HepG2 (cell line): Measurements from ENCODE around the gene FAM20A. TPM values are rescaled to one million over a fixed set of nuclear protein-coding genes. Genes with fewer than 3 reads are reported as not detected.

Experiments used
- ATF7-NPFF ChIP-seq: sonication (generic); formaldehyde crosslinking; IDR thresholded peaks from 2 replicates; pipeline ENCODE4 v1.8.1; 2023; ENCODE audit warnings: mild to moderate bottlenecking, low read depth, missing genetic modification reagents, moderate library complexity
- CBX2 ChIP-seq, 2 experiments: fragments of 200-600 bp in 1 of 2; sonication (generic); formaldehyde crosslinking in 1 of 2; IDR thresholded peaks; 2 replicates each; pipeline versions ENCODE4 v1.7.0 to v1.8.1; 2018 to 2022; ENCODE audit warnings: low read depth in 2 of 2, low read length in 1 of 2, mild to moderate bottlenecking in 1 of 2, missing genetic modification reagents in 1 of 2
- DNMT1 ChIP-seq: sonication (generic); formaldehyde crosslinking; IDR thresholded peaks from 2 replicates; pipeline ENCODE4 v1.5.1; 2020; ENCODE audit warnings: mild to moderate bottlenecking, missing genetic modification reagents
- EED ChIP-seq: sonication (generic); formaldehyde crosslinking; IDR thresholded peaks from 2 replicates; pipeline ENCODE4 v1.5.0; 2020; ENCODE audit warnings: mild to moderate bottlenecking, missing genetic modification reagents
- HBP1 ChIP-seq: IDR thresholded peaks from 2 replicates; pipeline ENCODE4 v1.6.1; 2016; ENCODE audit warnings: low read depth, control low read depth
- KAT8 ChIP-seq: IDR thresholded peaks from 2 replicates; pipeline ENCODE4 v1.6.1; 2016; ENCODE audit warnings: missing genetic modification reagents, missing compliant biosample characterization
- KMT2A ChIP-seq: sonication (generic); formaldehyde crosslinking; IDR thresholded peaks from 2 replicates; pipeline ENCODE4 v1.4.0; 2020; ENCODE audit warnings: missing genetic modification reagents
- MLXIP ChIP-seq: sonication (generic); formaldehyde crosslinking; IDR thresholded peaks from 2 replicates; pipeline ENCODE4 v1.9.0; 2021; ENCODE audit warnings: missing genetic modification reagents, borderline replicate concordance
- RBM22 ChIP-seq: fragments of 200-400 bp; formaldehyde crosslinking; optimal IDR thresholded peaks from 2 replicates; pipeline ENCODE3; 2017; ENCODE audit warnings: mild to moderate bottlenecking, low read length, moderate library complexity
- SRSF4 ChIP-seq: fragments of 200-400 bp; formaldehyde crosslinking; IDR thresholded peaks from one replicate; pipeline ENCODE4 v1.6.1; 2018; ENCODE audit warnings: mild to moderate bottlenecking, low read depth, low read length, moderate library complexity; ENCODE audit not compliant: poor library complexity, severe bottlenecking
- TAF15 ChIP-seq: fragments of 200-400 bp; formaldehyde crosslinking; IDR thresholded peaks from one replicate; pipeline ENCODE4 v1.6.1; 2018; ENCODE audit warnings: mild to moderate bottlenecking, low read depth, low read length; ENCODE audit not compliant: poor library complexity, severe bottlenecking
- ZBTB7A ChIP-seq: sonication (generic); formaldehyde crosslinking; IDR thresholded peaks from 2 replicates; pipeline ENCODE4 v1.8.0; 2022; ENCODE audit warnings: mild to moderate bottlenecking, missing genetic modification reagents
- ZBTB7B ChIP-seq: sonication (generic); formaldehyde crosslinking; IDR thresholded peaks from 2 replicates; pipeline ENCODE4 v1.4.0; 2020; ENCODE audit warnings: missing genetic modification reagents
- ZNF234 ChIP-seq: sonication (generic); formaldehyde crosslinking; conservative IDR thresholded peaks from 2 replicates; pipeline ENCODE4 v1.5.1; 2020; ENCODE audit warnings: mild to moderate bottlenecking, missing genetic modification reagents
- ZNF567 ChIP-seq: sonication (generic); formaldehyde crosslinking; IDR thresholded peaks from 2 replicates; pipeline ENCODE4 v1.8.1; 2023; ENCODE audit warnings: mild to moderate bottlenecking, missing genetic modification reagents, borderline replicate concordance
- ZNF720 ChIP-seq: sonication (generic); formaldehyde crosslinking; IDR thresholded peaks from 2 replicates; pipeline ENCODE4 v1.4.0; 2020; ENCODE audit warnings: missing genetic modification reagents
- polyA plus RNA-seq, 8 experiments: library from polyadenylated mRNA; depleted of rRNA in 3 of 8; stranded (reverse) in 7 of 8; unstranded in 1 of 8; fragments of >200 nt; fragmentation: Illumina TruSeq in 4 of 8; extraction: Trizol in 4 of 8; gene quantifications; 2 replicates each; pipeline versions ENCODE4 v1.2.1 to v1.2.3, GENCODE V29; 2011 to 2016; ENCODE audit warnings: low read depth in 4 of 8, missing spikeins in 1 of 8, mixed read lengths in 1 of 8; ENCODE audit not compliant: insufficient read depth in 1 of 8
- total RNA-seq, 5 experiments: library from RNA; depleted of rRNA; stranded (reverse); fragments of >200 nt; fragmentation: Illumina TruSeq; extraction: Trizol; gene quantifications; 2 replicates each; pipeline ENCODE4 v1.2.3, GENCODE V29; 2016; ENCODE audit warnings: low read depth in 1 of 5
- TF ChIP-seq, protein P1 (sequence below): sonication (generic); formaldehyde crosslinking; IDR thresholded peaks from 2 replicates; pipeline ENCODE4 v1.4.0; 2020; ENCODE audit warnings: missing genetic modification reagents
- TF ChIP-seq, protein P2 (sequence below): sonication (generic); formaldehyde crosslinking; IDR thresholded peaks from 2 replicates; pipeline ENCODE4 v1.8.0; 2022; ENCODE audit warnings: mild to moderate bottlenecking, missing genetic modification reagents, borderline replicate concordance
- TF ChIP-seq, protein P3 (sequence below): sonication (generic); formaldehyde crosslinking; IDR thresholded peaks from 2 replicates; pipeline ENCODE4 v1.5.0; 2020; ENCODE audit warnings: mild to moderate bottlenecking, missing genetic modification reagents

The FAM20A gene
- total and polyA plus RNA-seq, 2 of the 13 experiments (the other 11 are each of a cell fraction or from before 2014, with no cell fraction given): 9.3 to 20.7 TPM

- TF ChIP-seq, protein P1, sequence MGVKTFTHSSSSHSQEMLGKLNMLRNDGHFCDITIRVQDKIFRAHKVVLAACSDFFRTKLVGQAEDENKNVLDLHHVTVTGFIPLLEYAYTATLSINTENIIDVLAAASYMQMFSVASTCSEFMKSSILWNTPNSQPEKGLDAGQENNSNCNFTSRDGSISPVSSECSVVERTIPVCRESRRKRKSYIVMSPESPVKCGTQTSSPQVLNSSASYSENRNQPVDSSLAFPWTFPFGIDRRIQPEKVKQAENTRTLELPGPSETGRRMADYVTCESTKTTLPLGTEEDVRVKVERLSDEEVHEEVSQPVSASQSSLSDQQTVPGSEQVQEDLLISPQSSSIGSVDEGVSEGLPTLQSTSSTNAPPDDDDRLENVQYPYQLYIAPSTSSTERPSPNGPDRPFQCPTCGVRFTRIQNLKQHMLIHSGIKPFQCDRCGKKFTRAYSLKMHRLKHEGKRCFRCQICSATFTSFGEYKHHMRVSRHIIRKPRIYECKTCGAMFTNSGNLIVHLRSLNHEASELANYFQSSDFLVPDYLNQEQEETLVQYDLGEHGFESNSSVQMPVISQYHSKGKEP (CRISPR knock-in tag): no peak
- no peak for TF ChIP-seq DNMT1 (CRISPR knock-in tag)
- TF ChIP-seq EED (CRISPR knock-in tag): no peak
- no peak for TF ChIP-seq ZNF720 (CRISPR knock-in tag)
- TF ChIP-seq ZNF234 (CRISPR knock-in tag): no peak
- no peak for TF ChIP-seq MLXIP (CRISPR knock-in tag)
- TF ChIP-seq KAT8 (CRISPR knock-in tag): no peak
- TF ChIP-seq HBP1: no peak; the same call in 1 of the 2 replicates
- peak; percentile 93 for TF ChIP-seq RBM22
- TF ChIP-seq CBX2 (IDR thresholded peaks at IDR 0.05; ENCODE audit: low read depth, low read length): no peak
- TF ChIP-seq CBX2 (CRISPR knock-in tag; IDR thresholded peaks at IDR 0.05; ENCODE audit: low read depth): peak; percentile 31; the same call in 1 of the 2 replicates
- TF ChIP-seq ATF7-NPFF (CRISPR knock-in tag): peak; percentile 93
- peak; percentile 72; the same call in 1 of the 2 replicates for TF ChIP-seq KMT2A (CRISPR knock-in tag)
- TF ChIP-seq, protein P2, sequence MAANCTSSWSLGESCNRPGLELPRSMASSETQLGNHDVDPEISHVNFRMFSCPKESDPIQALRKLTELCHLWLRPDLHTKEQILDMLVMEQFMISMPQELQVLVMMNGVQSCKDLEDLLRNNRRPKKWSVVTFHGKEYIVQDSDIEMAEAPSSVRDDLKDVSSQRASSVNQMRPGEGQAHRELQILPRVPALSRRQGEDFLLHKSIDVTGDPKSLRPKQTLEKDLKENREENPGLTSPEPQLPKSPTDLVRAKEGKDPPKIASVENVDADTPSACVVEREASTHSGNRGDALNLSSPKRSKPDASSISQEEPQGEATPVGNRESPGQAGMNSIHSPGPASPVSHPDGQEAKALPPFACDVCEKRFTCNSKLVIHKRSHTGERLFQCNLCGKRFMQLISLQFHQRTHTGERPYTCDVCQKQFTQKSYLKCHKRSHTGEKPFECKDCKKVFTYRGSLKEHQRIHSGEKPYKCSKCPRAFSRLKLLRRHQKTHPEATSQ: no peak
- TF ChIP-seq TAF15: no peak
- TF ChIP-seq, protein P3, sequence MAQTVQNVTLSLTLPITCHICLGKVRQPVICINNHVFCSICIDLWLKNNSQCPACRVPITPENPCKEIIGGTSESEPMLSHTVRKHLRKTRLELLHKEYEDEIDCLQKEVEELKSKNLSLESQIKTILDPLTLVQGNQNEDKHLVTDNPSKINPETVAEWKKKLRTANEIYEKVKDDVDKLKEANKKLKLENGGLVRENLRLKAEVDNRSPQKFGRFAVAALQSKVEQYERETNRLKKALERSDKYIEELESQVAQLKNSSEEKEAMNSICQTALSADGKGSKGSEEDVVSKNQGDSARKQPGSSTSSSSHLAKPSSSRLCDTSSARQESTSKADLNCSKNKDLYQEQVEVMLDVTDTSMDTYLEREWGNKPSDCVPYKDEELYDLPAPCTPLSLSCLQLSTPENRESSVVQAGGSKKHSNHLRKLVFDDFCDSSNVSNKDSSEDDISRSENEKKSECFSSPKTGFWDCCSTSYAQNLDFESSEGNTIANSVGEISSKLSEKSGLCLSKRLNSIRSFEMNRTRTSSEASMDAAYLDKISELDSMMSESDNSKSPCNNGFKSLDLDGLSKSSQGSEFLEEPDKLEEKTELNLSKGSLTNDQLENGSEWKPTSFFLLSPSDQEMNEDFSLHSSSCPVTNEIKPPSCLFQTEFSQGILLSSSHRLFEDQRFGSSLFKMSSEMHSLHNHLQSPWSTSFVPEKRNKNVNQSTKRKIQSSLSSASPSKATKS (CRISPR knock-in tag): no peak
- peak; percentile 78 for TF ChIP-seq SRSF4
- no peak; the same call in 1 of the 2 replicates for TF ChIP-seq ZBTB7B
- no peak for TF ChIP-seq ZNF567 (CRISPR knock-in tag)
- no peak for TF ChIP-seq ZBTB7A (CRISPR knock-in tag)
These were observed 88.8 kb downstream of the FAM20A start, which contains the start of gene PRKAR1A (continued) for GRCh38 chr17:68512247-68512959.
